LNCAP (cell line): ENCODE data around the gene AMOT.

Source experiments
- TF ChIP-seq, protein P1 (sequence below): fragments of 450-650 bp; IDR thresholded peaks from 2 replicates; pipeline ENCODE4 v1.5.1; 2017; ENCODE audit warnings: mild to moderate bottlenecking

Gene AMOT

GRCh38 chrX:112753116-112753515 is 87.5 kb downstream of the AMOT start:
- TF ChIP-seq, protein P1, sequence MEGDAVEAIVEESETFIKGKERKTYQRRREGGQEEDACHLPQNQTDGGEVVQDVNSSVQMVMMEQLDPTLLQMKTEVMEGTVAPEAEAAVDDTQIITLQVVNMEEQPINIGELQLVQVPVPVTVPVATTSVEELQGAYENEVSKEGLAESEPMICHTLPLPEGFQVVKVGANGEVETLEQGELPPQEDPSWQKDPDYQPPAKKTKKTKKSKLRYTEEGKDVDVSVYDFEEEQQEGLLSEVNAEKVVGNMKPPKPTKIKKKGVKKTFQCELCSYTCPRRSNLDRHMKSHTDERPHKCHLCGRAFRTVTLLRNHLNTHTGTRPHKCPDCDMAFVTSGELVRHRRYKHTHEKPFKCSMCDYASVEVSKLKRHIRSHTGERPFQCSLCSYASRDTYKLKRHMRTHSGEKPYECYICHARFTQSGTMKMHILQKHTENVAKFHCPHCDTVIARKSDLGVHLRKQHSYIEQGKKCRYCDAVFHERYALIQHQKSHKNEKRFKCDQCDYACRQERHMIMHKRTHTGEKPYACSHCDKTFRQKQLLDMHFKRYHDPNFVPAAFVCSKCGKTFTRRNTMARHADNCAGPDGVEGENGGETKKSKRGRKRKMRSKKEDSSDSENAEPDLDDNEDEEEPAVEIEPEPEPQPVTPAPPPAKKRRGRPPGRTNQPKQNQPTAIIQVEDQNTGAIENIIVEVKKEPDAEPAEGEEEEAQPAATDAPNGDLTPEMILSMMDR: no peak

- TF ChIP-seq, protein P1: no peak
Observed at GRCh38 chrX:112751076-112751475, 89.6 kb downstream of the AMOT start.

GRCh38 chrX:112746812-112747595 is 93.6 kb downstream of the AMOT start:
- TF ChIP-seq, protein P1: no peak

DNA sequence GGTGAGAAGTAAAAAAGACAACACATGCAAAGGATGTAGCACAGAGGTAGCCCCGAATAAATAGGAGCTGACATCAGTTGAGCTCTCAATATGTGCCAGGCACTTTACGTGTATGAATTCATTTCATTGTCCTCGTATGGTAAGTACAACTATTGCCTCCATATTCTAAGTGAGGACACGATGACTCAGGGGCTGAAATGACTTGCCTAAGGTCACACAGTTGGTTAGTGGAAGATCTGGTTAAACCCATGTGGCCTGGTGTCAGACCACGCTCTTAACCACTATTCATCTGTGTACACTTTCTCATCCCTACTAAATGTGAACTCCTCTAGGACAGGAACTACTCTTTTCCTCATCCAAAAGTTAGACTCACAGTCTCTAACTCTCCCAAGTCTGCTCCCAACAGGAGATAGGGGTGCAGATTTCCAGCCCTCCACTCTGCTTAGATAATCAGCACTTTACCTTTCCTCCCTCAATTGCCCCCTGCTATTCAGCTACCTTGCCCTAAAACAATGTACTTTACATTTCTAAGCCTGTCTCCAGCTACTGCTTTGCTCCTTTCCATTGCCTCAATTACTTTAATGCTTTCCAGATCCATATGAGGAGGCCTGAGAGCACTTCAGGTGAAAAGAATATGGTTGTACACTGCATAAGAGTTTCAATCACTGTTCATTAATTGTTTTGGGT is 102.1 kb downstream of the AMOT start:
- TF ChIP-seq, protein P1: no peak

DNA sequence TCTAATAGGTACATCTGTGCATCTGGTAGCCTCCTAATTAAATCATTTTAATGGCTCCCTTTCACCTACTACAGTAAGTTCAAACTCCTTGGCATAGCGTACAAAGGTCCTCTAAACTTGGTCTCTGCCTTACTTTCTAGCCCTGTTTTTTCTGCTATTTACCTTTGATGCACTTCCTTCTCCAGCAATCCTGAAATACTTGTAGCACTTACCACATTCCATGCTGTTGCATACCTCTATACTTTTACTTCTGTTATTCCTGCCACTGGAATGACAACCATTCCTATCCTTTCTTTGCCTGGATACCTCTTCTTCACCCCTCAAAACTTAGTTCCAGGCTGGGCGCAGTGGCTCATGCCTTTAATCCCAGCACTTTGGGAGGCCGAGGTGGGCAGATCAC is 104.3 kb downstream of the AMOT start:
- TF ChIP-seq, protein P1: no peak

- TF ChIP-seq, protein P1: no peak
Observed at GRCh38 chrX:112735147-112735546, 105.5 kb downstream of the AMOT start.

GRCh38 chrX:112734290-112734689 is 106.3 kb downstream of the AMOT start:
- TF ChIP-seq, protein P1: no peak
